ENCODE measurements around the gene KDM6A.
"Not testable (repeated sequence)": the region's sequence is repeated elsewhere in the genome, so short reads cannot be mapped to it uniquely, and the experiment has no call there.

The KDM6A gene

GRCh38 chrX:44996277-44996676, 123.3 kb downstream of the KDM6A start:
- H3K4me3 ChIP-seq (ENCODE audit: low read depth, low read length) = no peak overlapping the region
- DNase-seq (ENCODE audit: low read depth) = no peak

- DNase-seq (ENCODE audit: low read depth) = no peak
- H3K4me3 ChIP-seq (ENCODE audit: low read depth, low read length) = no peak overlapping the region
Measured at GRCh38 chrX:44997282-44997812, 124.4 kb downstream of the KDM6A start.

GRCh38 chrX:44997888-44998287, 124.9 kb downstream of the KDM6A start:
- DNase-seq (ENCODE audit: low read depth) = no peak

GRCh38 chrX:44999237-44999636, 126.2 kb downstream of the KDM6A start:
- not testable (repeated sequence) for H3K4me3 ChIP-seq (ENCODE audit: low read depth, low read length); DNase-seq (ENCODE audit: low read depth)

More at GRCh38 chrX:44997888-44998287, 124.9 kb downstream of the KDM6A start:
- no peak overlapping the region for H3K4me3 ChIP-seq (ENCODE audit: low read depth, low read length)

- not testable (repeated sequence) for H3K4me3 ChIP-seq (ENCODE audit: low read depth, low read length); DNase-seq (ENCODE audit: low read depth)
Measured at GRCh38 chrX:44999872-45000271, 126.9 kb downstream of the KDM6A start.

GRCh38 chrX:45001048-45001447, 128.1 kb downstream of the KDM6A start:
- no peak overlapping the region for H3K4me3 ChIP-seq (ENCODE audit: low read depth, low read length)
- no peak for DNase-seq (ENCODE audit: low read depth)

- H3K4me3 ChIP-seq (ENCODE audit: low read depth, low read length) = no peak overlapping the region
- no peak for DNase-seq (ENCODE audit: low read depth)
Measured at GRCh38 chrX:45003085-45003484, 130.1 kb downstream of the KDM6A start.

- H3K4me3 ChIP-seq (ENCODE audit: low read depth, low read length) = no peak overlapping the region
- no peak for DNase-seq (ENCODE audit: low read depth)
Measured at GRCh38 chrX:45006002-45006800, 133.2 kb downstream of the KDM6A start.

GRCh38 chrX:45007598-45007997, 134.6 kb downstream of the KDM6A start:
- DNase-seq (ENCODE audit: low read depth) = no peak
- no peak overlapping the region for H3K4me3 ChIP-seq (ENCODE audit: low read depth, low read length)

GRCh38 chrX:45009371-45010000, 136.5 kb downstream of the KDM6A start:
- H3K4me3 ChIP-seq (ENCODE audit: low read depth, low read length) = no peak overlapping the region
- no peak for DNase-seq (ENCODE audit: low read depth)

- no peak overlapping the region for H3K4me3 ChIP-seq (ENCODE audit: low read depth, low read length)
- peak; percentile 13 for DNase-seq (ENCODE audit: low read depth)
Measured at GRCh38 chrX:45011131-45011530, 138.1 kb downstream of the KDM6A start.

- H3K4me3 ChIP-seq (ENCODE audit: low read depth, low read length) = no peak overlapping the region
- DNase-seq (ENCODE audit: low read depth) = no peak
Measured at GRCh38 chrX:45011597-45011996, 138.6 kb downstream of the KDM6A start.

- no peak for DNase-seq (ENCODE audit: low read depth)
- H3K4me3 ChIP-seq (ENCODE audit: low read depth, low read length) = no peak overlapping the region
Measured at GRCh38 chrX:45017946-45018345, 145.0 kb downstream of the KDM6A start.

- DNase-seq (ENCODE audit: low read depth) = no peak
- H3K4me3 ChIP-seq (ENCODE audit: low read depth, low read length) = no peak overlapping the region
Measured at GRCh38 chrX:45022150-45022549, 149.2 kb downstream of the KDM6A start.

GRCh38 chrX:45024501-45024900, 151.5 kb downstream of the KDM6A start:
- no peak for DNase-seq (ENCODE audit: low read depth)
- no peak overlapping the region for H3K4me3 ChIP-seq (ENCODE audit: low read depth, low read length)

GRCh38 chrX:45026036-45026435, 153.0 kb downstream of the KDM6A start:
- H3K4me3 ChIP-seq (ENCODE audit: low read depth, low read length) = no peak overlapping the region
- DNase-seq (ENCODE audit: low read depth) = no peak

GRCh38 chrX:45031830-45032378, 158.9 kb downstream of the KDM6A start:
- no peak overlapping the region for H3K4me3 ChIP-seq (ENCODE audit: low read depth, low read length)
- DNase-seq (ENCODE audit: low read depth) = no peak

- DNase-seq (ENCODE audit: low read depth) = no peak
Measured at GRCh38 chrX:45035071-45035470, 162.1 kb downstream of the KDM6A start.

GRCh38 chrX:45036161-45036560, 163.2 kb downstream of the KDM6A start:
- no peak for DNase-seq (ENCODE audit: low read depth)
- H3K4me3 ChIP-seq (ENCODE audit: low read depth, low read length) = no peak overlapping the region

More at GRCh38 chrX:45035071-45035470, 162.1 kb downstream of the KDM6A start:
- no peak overlapping the region for H3K4me3 ChIP-seq (ENCODE audit: low read depth, low read length)

- H3K4me3 ChIP-seq (ENCODE audit: low read depth, low read length); DNase-seq (ENCODE audit: low read depth): not testable (repeated sequence)
Measured at GRCh38 chrX:45040137-45040536, 167.1 kb downstream of the KDM6A start.

Measured in skeletal muscle cell (primary cell).